M059J (cell line): Measurements from ENCODE around the gene VPS45. TPM values are rescaled to one million over a fixed set of nuclear protein-coding genes. Genes with fewer than 3 reads are reported as not detected.
"Not testable (repeated sequence)": the region's sequence is repeated elsewhere in the genome, so short reads cannot be mapped to it uniquely, and the experiment has no call there.

ENCODE experiments used
- DNase-seq: peaks from one replicate; pipeline ENCODE4 v3.0.0-alpha.2; 2012; ENCODE audit warnings: low read depth
- total RNA-seq: library from RNA; depleted of rRNA; stranded (reverse); fragments of >200 nt; shearing (Covaris generic); gene quantifications from 2 replicates; pipeline ENCODE4 v1.2.3, GENCODE V29; 2014; rRNA removed

The VPS45 gene
- 57.5 and 78.3 TPM in 2 replicates for total RNA-seq

GRCh38 chr1:150067184-150068108 is at the start of gene VPS45:
Gene VPS45, plus strand, starts transcription at chr1:150067776. Its CDS starts 82 bp downstream, at chr1:150067858.
- peak; percentile 91 for DNase-seq

- no peak for DNase-seq
These were observed 49.4 kb upstream of the VPS45 start for GRCh38 chr1:150018165-150018564.

GRCh38 chr1:150020711-150021110 is 46.9 kb upstream of the VPS45 start:
- no peak for DNase-seq

- peak; percentile 29 for DNase-seq
These were observed 46.3 kb upstream of the VPS45 start for GRCh38 chr1:150021191-150021694.

GRCh38 chr1:150022357-150022756 is 45.2 kb upstream of the VPS45 start:
- no peak for DNase-seq

GRCh38 chr1:150024156-150024555 is 43.4 kb upstream of the VPS45 start:
- DNase-seq = no peak

GRCh38 chr1:150028322-150028721 is 39.3 kb upstream of the VPS45 start:
- DNase-seq = no peak

GRCh38 chr1:150034336-150034735 is 33.2 kb upstream of the VPS45 start:
- DNase-seq = no peak

GRCh38 chr1:150049926-150050325 is 17.6 kb upstream of the VPS45 start:
- DNase-seq = no peak

GRCh38 chr1:150051089-150051373 is 16.5 kb upstream of the VPS45 start:
- DNase-seq = no peak

GRCh38 chr1:150051905-150052412 is 15.6 kb upstream of the VPS45 start:
- not testable (repeated sequence) for DNase-seq

GRCh38 chr1:150053926-150054325 is 13.7 kb upstream of the VPS45 start:
- DNase-seq = no peak

- DNase-seq = not testable (repeated sequence)
These were observed 12.1 kb upstream of the VPS45 start for GRCh38 chr1:150055507-150055906.

- no peak for DNase-seq
These were observed 11.2 kb upstream of the VPS45 start for GRCh38 chr1:150056407-150056806.

GRCh38 chr1:150060260-150060659 is 7.3 kb upstream of the VPS45 start:
- DNase-seq = no peak

- peak; percentile 95 for DNase-seq
These were observed 5.9 kb upstream of the VPS45 start for GRCh38 chr1:150061632-150062101.

- no peak for DNase-seq
These were observed 5.5 kb upstream of the VPS45 start for GRCh38 chr1:150062113-150062512.

- peak; percentile 76 for DNase-seq
These were observed 2.2 kb upstream of the VPS45 start for GRCh38 chr1:150065184-150065871.

- DNase-seq = no peak
These were observed 1.2 kb upstream of the VPS45 start for GRCh38 chr1:150066328-150066727.

- DNase-seq = peak; percentile 64
These were observed 765 bp upstream of the VPS45 start for GRCh38 chr1:150066838-150067183.

GRCh38 chr1:150068109-150068435 is 496 bp downstream of the VPS45 start:
- DNase-seq = no peak

GRCh38 chr1:150069923-150070322 is 2.3 kb downstream of the VPS45 start:
- DNase-seq = no peak

- DNase-seq = peak; percentile 23
These were observed 5.4 kb downstream of the VPS45 start for GRCh38 chr1:150072959-150073358.
